ENCODE results near the gene RYR1. TPM values are rescaled to one million over a fixed set of nuclear protein-coding genes. Genes with fewer than 3 reads are reported as not detected.

The RYR1 gene
- total RNA-seq, 2 donors from 2014 or later, result 0.33 to 1.0 TPM

GRCh38 chr19:38542040-38542439, 108.5 kb downstream of the RYR1 start:
- intact Hi-C loops (cut with DNase I), result no loop called here
- ATAC-seq (no peak), DNase-seq (no peak)
- H3K4me1 ChIP-seq, result peaks cover 28% of the 10 kb centered on the region
- no peaks in the 10 kb centered on the region for H3K9me3 ChIP-seq
- H3K4me3 ChIP-seq, result no peak overlapping the region
- no peaks in the 10 kb centered on the region for H3K36me3 ChIP-seq (replicated peaks in 1 of 2; ENCODE audit: insufficient read depth in 1 of 2, low read depth in 2 of 2)
- no peak for TF ChIP-seq POLR2A (IDR thresholded peaks at IDR 0.05)
- TF ChIP-seq CTCF (IDR thresholded peaks at IDR 0.05), result no peak
- no peak overlapping the region for H3K27ac ChIP-seq
- no peaks in the 10 kb centered on the region for H3K27me3 ChIP-seq
- 78 to 89% methylated on average over 4 of the region's 4 CpGs for WGBS, 2 donors

- Histone ChIP-seq H3K4me1 (peaks cover 23% of the 10 kb centered on the region), H3K27me3 (no peaks in the 10 kb centered on the region), H3K4me3 (no peak overlapping the region), H3K36me3 (replicated peaks in 1 of 2; ENCODE audit: insufficient read depth in 1 of 2, low read depth in 2 of 2) (no peaks in the 10 kb centered on the region), H3K27ac (no peak overlapping the region), H3K9me3 (no peaks in the 10 kb centered on the region)
- ATAC-seq (no peak), DNase-seq (no peak)
- TF ChIP-seq POLR2A (IDR thresholded peaks at IDR 0.05) (no peak), CTCF (IDR thresholded peaks at IDR 0.05) (no peak)
- WGBS, 2 donors, result 62 to 76% methylated on average over 6 to 18 of the region's 19 CpGs
- intact Hi-C loops (cut with DNase I), result no loop called here
Observed at GRCh38 chr19:38543286-38543806, 109.9 kb downstream of the RYR1 start.

GRCh38 chr19:38543807-38544568, 110.5 kb downstream of the RYR1 start:
- ATAC-seq, result peak; percentile 80
- peak; percentile 50 to 92 (median 72) for DNase-seq
- intact Hi-C loops (cut with DNase I), result no loop called here
- Histone ChIP-seq H3K27me3 (no peaks in the 10 kb centered on the region), H3K9me3 (no peaks in the 10 kb centered on the region), H3K4me1 (peaks cover 16% of the 10 kb centered on the region), H3K27ac (peak overlapping the region in 1 of 4 donors; percentile 42), H3K4me3 (no peak overlapping the region), H3K36me3 (replicated peaks in 1 of 2; ENCODE audit: insufficient read depth in 1 of 2, low read depth in 2 of 2) (no peaks in the 10 kb centered on the region)
- TF ChIP-seq POLR2A (IDR thresholded peaks at IDR 0.05) (peak in 1 of 3 donors; percentile 6), CTCF (IDR thresholded peaks at IDR 0.05) (peak; percentile 31 to 71 (median 58))
- 37 to 40% methylated on average over 21 of the region's 21 CpGs for WGBS, 2 donors

- H3K27ac ChIP-seq, result peak overlapping the region in 1 of 4 donors; percentile 42
- no peak for ATAC-seq
- intact Hi-C loops (cut with DNase I), result no loop called here
- no peaks in the 10 kb centered on the region for H3K36me3 ChIP-seq (replicated peaks in 1 of 2; ENCODE audit: insufficient read depth in 1 of 2, low read depth in 2 of 2)
- DNase-seq, result no peak
- H3K4me3 ChIP-seq, result no peak overlapping the region
- H3K27me3 ChIP-seq, result no peaks in the 10 kb centered on the region
- TF ChIP-seq CTCF (IDR thresholded peaks at IDR 0.05), result peak in 1 of 7 experiments; percentile 0
- TF ChIP-seq POLR2A (IDR thresholded peaks at IDR 0.05), result no peak
- H3K4me1 ChIP-seq, result peaks cover 9% of the 10 kb centered on the region
- 38 to 43% methylated on average over 6 of the region's 6 CpGs for WGBS, 2 donors
- H3K9me3 ChIP-seq, result no peaks in the 10 kb centered on the region
Observed at GRCh38 chr19:38544569-38545315, 111.3 kb downstream of the RYR1 start.

Data from body of pancreas (tissue), 4 donors.